HepG2 (cell line): Measurements from ENCODE around the gene POLR3E. TPM values are rescaled to one million over a fixed set of nuclear protein-coding genes. Genes with fewer than 3 reads are reported as not detected.

ENCODE experiments used
- CBX1 ChIP-seq: IDR thresholded peaks from one replicate; pipeline ENCODE4 v1.6.1; 2016; ENCODE audit warnings: antibody characterized with exemption, low read depth
- EP300 ChIP-seq, 3 experiments: sonication (generic) in 1 of 3; formaldehyde crosslinking in 1 of 3; IDR thresholded peaks; 2 replicates each; pipeline versions ENCODE4 v1.5.1 to v1.6.1; 2011 to 2020; ENCODE audit warnings: low read depth in 2 of 3, low read length in 2 of 3, borderline replicate concordance in 1 of 3, improper control_type of control experiment in 1 of 3, mild to moderate bottlenecking in 1 of 3, missing genetic modification reagents in 1 of 3, moderate library complexity in 1 of 3
- GABPA ChIP-seq, 2 experiments: IDR thresholded peaks; 2 replicates each; pipeline ENCODE4 v1.6.1; 2011 to 2016; ENCODE audit warnings: low read depth in 2 of 2, low read length in 1 of 2, missing biosample characterization in 1 of 2, missing genetic modification characterization in 1 of 2
- HNF1B ChIP-seq: sonication (generic); formaldehyde crosslinking; IDR thresholded peaks from 2 replicates; pipeline ENCODE4 v1.5.1; 2020; ENCODE audit warnings: mild to moderate bottlenecking, moderate library complexity, missing genetic modification reagents
- MAFF ChIP-seq: IDR thresholded peaks from 2 replicates; pipeline ENCODE4 v1.6.1; 2011; ENCODE audit warnings: low read depth, low read length, improper control_type of control experiment
- NCOR1 ChIP-seq: fragments of 200-600 bp; sonication (generic); IDR thresholded peaks from 2 replicates; pipeline ENCODE4 v1.7.0; 2017; ENCODE audit warnings: antibody characterized with exemption, low read length, borderline replicate concordance
- PCBP1 ChIP-seq: fragments of 200-400 bp; formaldehyde crosslinking; IDR thresholded peaks from 2 replicates; pipeline ENCODE4 v1.6.1; 2017; ENCODE audit warnings: mild to moderate bottlenecking, low read depth, low read length, borderline replicate concordance
- ZBTB34 ChIP-seq: sonication (generic); formaldehyde crosslinking; IDR thresholded peaks from 2 replicates; pipeline ENCODE4 v1.8.0; 2022; ENCODE audit warnings: mild to moderate bottlenecking, missing genetic modification reagents
- ZMYM3 ChIP-seq: sonication (generic); formaldehyde crosslinking; IDR thresholded peaks from 2 replicates; pipeline ENCODE4 v1.5.1; 2020; ENCODE audit warnings: mild to moderate bottlenecking, missing genetic modification reagents
- ZNF251 ChIP-seq: sonication (generic); formaldehyde crosslinking; IDR thresholded peaks from 2 replicates; pipeline ENCODE4 v1.9.0; 2021; ENCODE audit warnings: mild to moderate bottlenecking, missing genetic modification reagents
- ZNF577 ChIP-seq: sonication (generic); formaldehyde crosslinking; IDR thresholded peaks from 2 replicates; pipeline ENCODE4 v1.4.0; 2020; ENCODE audit warnings: mild to moderate bottlenecking, low read depth, missing genetic modification reagents, borderline replicate concordance
- ZNF652 ChIP-seq: IDR thresholded peaks from 2 replicates; pipeline ENCODE4 v1.6.1; 2016; ENCODE audit warnings: low read depth, borderline replicate concordance
- polyA plus RNA-seq, 8 experiments: library from polyadenylated mRNA; depleted of rRNA in 3 of 8; stranded (reverse) in 7 of 8; unstranded in 1 of 8; fragments of >200 nt; fragmentation: Illumina TruSeq in 4 of 8; extraction: Trizol in 4 of 8; gene quantifications; 2 replicates each; pipeline versions ENCODE4 v1.2.1 to v1.2.3, GENCODE V29; 2011 to 2016; ENCODE audit warnings: low read depth in 4 of 8, missing spikeins in 1 of 8, mixed read lengths in 1 of 8; ENCODE audit not compliant: insufficient read depth in 1 of 8
- total RNA-seq, 5 experiments: library from RNA; depleted of rRNA; stranded (reverse); fragments of >200 nt; fragmentation: Illumina TruSeq; extraction: Trizol; gene quantifications; 2 replicates each; pipeline ENCODE4 v1.2.3, GENCODE V29; 2016; ENCODE audit warnings: low read depth in 1 of 5
- TF ChIP-seq, protein P1 (sequence below): sonication (generic); formaldehyde crosslinking; IDR thresholded peaks from 2 replicates; pipeline ENCODE4 v1.9.0; 2021; ENCODE audit warnings: missing genetic modification reagents, mild to moderate bottlenecking, borderline replicate concordance
- TF ChIP-seq, protein P2 (sequence below): sonication (generic); formaldehyde crosslinking; IDR thresholded peaks from 2 replicates; pipeline ENCODE4 v1.4.0; 2020; ENCODE audit warnings: mild to moderate bottlenecking, missing genetic modification reagents
- TF ChIP-seq, protein P3 (sequence below): sonication (generic); formaldehyde crosslinking; IDR thresholded peaks from 2 replicates; pipeline ENCODE4 v1.5.1; 2020; ENCODE audit warnings: missing genetic modification reagents, mild to moderate bottlenecking, borderline replicate concordance
- TF ChIP-seq, protein P4 (sequence below): sonication (generic); formaldehyde crosslinking; IDR thresholded peaks from 2 replicates; pipeline ENCODE4 v1.5.0; 2020; ENCODE audit warnings: missing genetic modification reagents, mild to moderate bottlenecking, borderline replicate concordance

The POLR3E gene
- total and polyA plus RNA-seq, 2 of the 13 experiments (the other 11 are each of a cell fraction or from before 2014, with no cell fraction given), result 135 to 262 TPM

DNA sequence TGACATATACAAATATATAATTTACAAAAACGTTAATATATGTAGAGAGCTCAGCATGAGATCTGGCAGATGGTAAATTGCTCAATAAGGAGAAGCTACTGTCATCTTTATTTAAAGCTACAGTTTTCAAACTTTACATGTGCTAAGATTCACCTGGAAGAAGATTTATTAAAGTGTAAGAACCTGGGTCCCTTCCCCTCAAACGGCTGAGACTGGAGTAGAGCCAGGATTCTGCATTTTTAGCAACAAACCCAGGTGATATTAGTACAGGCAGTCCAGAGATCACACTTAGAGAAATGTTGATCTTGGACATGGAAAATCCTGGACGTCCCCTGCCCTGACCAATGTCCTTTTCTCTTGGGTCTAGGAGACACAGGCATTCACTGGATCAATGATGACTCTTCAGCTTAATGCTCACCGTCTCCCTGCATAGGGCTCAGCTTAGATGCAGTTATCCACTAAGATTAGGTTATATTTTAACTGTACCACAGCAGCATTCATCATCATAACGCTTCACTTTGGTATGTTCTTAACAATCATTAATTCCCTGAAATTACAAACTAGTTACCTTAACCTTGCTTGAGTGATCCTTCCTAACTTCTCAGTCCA lies 56.8 kb downstream of the POLR3E start (continued):
- TF ChIP-seq PCBP1 (no peak), ZNF652 (CRISPR knock-in tag) (0 out of 2 replicates have a peak, but pooled peaks have one; percentile 6), GABPA (IDR thresholded peaks at IDR 0.05; ENCODE audit: low read depth, low read length) (no peak), GABPA (CRISPR knock-in tag; IDR thresholded peaks at IDR 0.05; ENCODE audit: low read depth) (no peak; the same call in 1 of the 2 replicates), NCOR1 (no peak; the same call in 1 of the 2 replicates), ZMYM3 (CRISPR knock-in tag) (peak; percentile 77), ZBTB34 (CRISPR knock-in tag) (no peak), MAFF (no peak), HNF1B (CRISPR knock-in tag) (peak; percentile 44; the same call in 1 of the 2 replicates), ZNF577 (no peak), CBX1 (no peak), EP300 (IDR thresholded peaks at IDR 0.05; ENCODE audit: low read depth in 2 of 2, low read length in 2 of 2) (peak in 1 of 2 experiments; percentile 28; a peak in 1 of 4 replicates), EP300 (CRISPR knock-in tag; IDR thresholded peaks at IDR 0.05; ENCODE audit: borderline replicate concordance) (no peak), ZNF251 (CRISPR knock-in tag) (no peak)
- TF ChIP-seq, protein P1, sequence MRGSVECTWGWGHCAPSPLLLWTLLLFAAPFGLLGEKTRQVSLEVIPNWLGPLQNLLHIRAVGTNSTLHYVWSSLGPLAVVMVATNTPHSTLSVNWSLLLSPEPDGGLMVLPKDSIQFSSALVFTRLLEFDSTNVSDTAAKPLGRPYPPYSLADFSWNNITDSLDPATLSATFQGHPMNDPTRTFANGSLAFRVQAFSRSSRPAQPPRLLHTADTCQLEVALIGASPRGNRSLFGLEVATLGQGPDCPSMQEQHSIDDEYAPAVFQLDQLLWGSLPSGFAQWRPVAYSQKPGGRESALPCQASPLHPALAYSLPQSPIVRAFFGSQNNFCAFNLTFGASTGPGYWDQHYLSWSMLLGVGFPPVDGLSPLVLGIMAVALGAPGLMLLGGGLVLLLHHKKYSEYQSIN (CRISPR knock-in tag), result no peak
- TF ChIP-seq, protein P2, sequence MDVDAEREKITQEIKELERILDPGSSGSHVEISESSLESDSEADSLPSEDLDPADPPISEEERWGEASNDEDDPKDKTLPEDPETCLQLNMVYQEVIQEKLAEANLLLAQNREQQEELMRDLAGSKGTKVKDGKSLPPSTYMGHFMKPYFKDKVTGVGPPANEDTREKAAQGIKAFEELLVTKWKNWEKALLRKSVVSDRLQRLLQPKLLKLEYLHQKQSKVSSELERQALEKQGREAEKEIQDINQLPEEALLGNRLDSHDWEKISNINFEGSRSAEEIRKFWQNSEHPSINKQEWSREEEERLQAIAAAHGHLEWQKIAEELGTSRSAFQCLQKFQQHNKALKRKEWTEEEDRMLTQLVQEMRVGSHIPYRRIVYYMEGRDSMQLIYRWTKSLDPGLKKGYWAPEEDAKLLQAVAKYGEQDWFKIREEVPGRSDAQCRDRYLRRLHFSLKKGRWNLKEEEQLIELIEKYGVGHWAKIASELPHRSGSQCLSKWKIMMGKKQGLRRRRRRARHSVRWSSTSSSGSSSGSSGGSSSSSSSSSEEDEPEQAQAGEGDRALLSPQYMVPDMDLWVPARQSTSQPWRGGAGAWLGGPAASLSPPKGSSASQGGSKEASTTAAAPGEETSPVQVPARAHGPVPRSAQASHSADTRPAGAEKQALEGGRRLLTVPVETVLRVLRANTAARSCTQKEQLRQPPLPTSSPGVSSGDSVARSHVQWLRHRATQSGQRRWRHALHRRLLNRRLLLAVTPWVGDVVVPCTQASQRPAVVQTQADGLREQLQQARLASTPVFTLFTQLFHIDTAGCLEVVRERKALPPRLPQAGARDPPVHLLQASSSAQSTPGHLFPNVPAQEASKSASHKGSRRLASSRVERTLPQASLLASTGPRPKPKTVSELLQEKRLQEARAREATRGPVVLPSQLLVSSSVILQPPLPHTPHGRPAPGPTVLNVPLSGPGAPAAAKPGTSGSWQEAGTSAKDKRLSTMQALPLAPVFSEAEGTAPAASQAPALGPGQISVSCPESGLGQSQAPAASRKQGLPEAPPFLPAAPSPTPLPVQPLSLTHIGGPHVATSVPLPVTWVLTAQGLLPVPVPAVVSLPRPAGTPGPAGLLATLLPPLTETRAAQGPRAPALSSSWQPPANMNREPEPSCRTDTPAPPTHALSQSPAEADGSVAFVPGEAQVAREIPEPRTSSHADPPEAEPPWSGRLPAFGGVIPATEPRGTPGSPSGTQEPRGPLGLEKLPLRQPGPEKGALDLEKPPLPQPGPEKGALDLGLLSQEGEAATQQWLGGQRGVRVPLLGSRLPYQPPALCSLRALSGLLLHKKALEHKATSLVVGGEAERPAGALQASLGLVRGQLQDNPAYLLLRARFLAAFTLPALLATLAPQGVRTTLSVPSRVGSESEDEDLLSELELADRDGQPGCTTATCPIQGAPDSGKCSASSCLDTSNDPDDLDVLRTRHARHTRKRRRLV (CRISPR knock-in tag), result no peak; the same call in 1 of the 2 replicates
- TF ChIP-seq, protein P3, sequence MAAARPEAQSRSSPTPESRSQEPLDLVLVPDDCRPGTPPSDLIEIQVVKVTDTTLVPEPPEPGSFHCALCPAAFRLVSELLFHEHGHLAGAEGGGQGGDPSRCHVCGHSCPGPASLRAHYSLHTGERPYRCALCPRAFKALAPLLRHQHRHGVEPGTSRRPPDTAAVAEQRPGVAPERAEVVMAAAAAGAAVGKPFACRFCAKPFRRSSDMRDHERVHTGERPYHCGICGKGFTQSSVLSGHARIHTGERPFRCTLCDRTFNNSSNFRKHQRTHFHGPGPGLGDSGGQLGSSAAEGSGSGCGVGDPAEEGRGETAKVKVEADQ (CRISPR knock-in tag), result 0 out of 2 replicates have a peak, but pooled peaks have one; percentile 31
- TF ChIP-seq, protein P4, sequence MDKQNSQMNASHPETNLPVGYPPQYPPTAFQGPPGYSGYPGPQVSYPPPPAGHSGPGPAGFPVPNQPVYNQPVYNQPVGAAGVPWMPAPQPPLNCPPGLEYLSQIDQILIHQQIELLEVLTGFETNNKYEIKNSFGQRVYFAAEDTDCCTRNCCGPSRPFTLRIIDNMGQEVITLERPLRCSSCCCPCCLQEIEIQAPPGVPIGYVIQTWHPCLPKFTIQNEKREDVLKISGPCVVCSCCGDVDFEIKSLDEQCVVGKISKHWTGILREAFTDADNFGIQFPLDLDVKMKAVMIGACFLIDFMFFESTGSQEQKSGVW (CRISPR knock-in tag), result no peak
